ENCODE data around the gene KLK7.

DNA sequence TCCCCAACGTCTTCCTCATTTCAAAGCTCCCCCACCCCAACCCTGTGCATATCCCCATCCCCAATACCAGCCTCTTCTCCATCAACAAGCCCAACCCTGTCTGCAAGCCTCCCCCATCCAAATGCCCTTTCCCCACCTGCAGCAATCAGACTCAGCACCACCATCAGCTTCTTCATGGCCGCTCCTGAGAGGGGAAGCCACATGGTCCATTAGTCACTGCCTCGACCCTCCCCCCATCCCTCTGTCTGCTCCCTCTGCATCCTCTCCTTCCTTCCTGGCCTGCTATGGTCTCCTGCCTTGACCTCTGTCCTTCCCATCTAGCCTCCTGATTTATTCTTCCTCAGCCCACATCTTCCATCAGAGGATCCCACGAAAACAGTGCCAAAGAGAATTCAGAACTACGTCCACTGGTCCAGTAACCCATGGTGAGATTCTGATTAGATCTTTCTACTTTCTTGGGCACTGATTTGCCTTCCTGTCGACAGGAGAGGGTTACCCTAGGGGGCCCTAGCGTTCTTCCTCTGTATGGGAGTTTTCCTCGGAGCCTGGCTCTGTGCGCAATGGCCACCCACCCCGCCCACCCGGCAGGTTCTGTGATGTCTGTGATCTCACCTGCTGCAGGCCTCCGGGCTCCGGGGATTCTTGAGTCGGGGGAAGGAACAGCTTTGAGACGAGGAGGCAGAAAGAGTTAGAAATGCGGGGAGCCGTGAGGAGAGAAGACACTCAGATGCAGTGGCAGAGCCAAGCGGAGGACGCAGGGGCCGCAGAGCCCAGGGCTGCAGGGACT, 15.6 kb downstream of the KLK7 start:
- no peak for TF ChIP-seq EP300 (IDR thresholded peaks at IDR 0.05)
- TF ChIP-seq CTCF (IDR thresholded peaks at IDR 0.05), result no peak
